HFFc6 (cell line): ENCODE measurements around the gene ALG2. TPM values are rescaled to one million over a fixed set of nuclear protein-coding genes. Genes with fewer than 3 reads are reported as not detected.

Source experiments
- DNase-seq: peaks from one replicate; pipeline ENCODE4 v3.0.0-alpha.2; 2018
- H3K27ac Mint-ChIP-seq: 2 replicates; pipeline ENCODE4 v1.8.0; 2020; ENCODE audit warnings: mild to moderate bottlenecking, mixed read lengths
- H3K27me3 Mint-ChIP-seq: 2 replicates; pipeline ENCODE4 v1.8.0; 2021; ENCODE audit warnings: mild to moderate bottlenecking, moderate library complexity, mixed read lengths; ENCODE audit not compliant: insufficient read depth
- H3K36me3 Mint-ChIP-seq: 2 replicates; pipeline ENCODE4 v1.8.0; 2021; ENCODE audit warnings: low read depth, mixed read lengths
- H3K4me1 Mint-ChIP-seq: 2 replicates; pipeline ENCODE4 v1.8.0; 2020; ENCODE audit warnings: low read depth, mixed read lengths
- H3K4me3 Mint-ChIP-seq: 2 replicates; pipeline ENCODE4 v1.8.0; 2020; ENCODE audit warnings: mild to moderate bottlenecking, moderate library complexity, mixed read lengths
- H3K9me3 Mint-ChIP-seq: 2 replicates; pipeline ENCODE4 v1.8.0; 2020; ENCODE audit warnings: mild to moderate bottlenecking, mixed read lengths
- total RNA-seq, 6 experiments: library from RNA; stranded (reverse); fragmentation: NEBNext Ultra II Directional; extraction: Animal tissue kit (Norgen Biotek cat#: 25700); gene quantifications; 2 replicates in 1 of 6; 3 replicates in 5 of 6; pipeline ENCODE4 v1.2.3, GENCODE V29; 2021
- TF ChIP-seq, protein P1 (sequence below): fragments of 200-600 bp; sonication (generic); IDR thresholded peaks from 2 replicates; pipeline ENCODE4 v1.5.0; 2021; ENCODE audit warnings: antibody characterized with exemption, mild to moderate bottlenecking

Gene ALG2
- total RNA-seq, 6 experiments from 2014 or later, result 30.4 to 42.2 (median 38.3) TPM

DNA sequence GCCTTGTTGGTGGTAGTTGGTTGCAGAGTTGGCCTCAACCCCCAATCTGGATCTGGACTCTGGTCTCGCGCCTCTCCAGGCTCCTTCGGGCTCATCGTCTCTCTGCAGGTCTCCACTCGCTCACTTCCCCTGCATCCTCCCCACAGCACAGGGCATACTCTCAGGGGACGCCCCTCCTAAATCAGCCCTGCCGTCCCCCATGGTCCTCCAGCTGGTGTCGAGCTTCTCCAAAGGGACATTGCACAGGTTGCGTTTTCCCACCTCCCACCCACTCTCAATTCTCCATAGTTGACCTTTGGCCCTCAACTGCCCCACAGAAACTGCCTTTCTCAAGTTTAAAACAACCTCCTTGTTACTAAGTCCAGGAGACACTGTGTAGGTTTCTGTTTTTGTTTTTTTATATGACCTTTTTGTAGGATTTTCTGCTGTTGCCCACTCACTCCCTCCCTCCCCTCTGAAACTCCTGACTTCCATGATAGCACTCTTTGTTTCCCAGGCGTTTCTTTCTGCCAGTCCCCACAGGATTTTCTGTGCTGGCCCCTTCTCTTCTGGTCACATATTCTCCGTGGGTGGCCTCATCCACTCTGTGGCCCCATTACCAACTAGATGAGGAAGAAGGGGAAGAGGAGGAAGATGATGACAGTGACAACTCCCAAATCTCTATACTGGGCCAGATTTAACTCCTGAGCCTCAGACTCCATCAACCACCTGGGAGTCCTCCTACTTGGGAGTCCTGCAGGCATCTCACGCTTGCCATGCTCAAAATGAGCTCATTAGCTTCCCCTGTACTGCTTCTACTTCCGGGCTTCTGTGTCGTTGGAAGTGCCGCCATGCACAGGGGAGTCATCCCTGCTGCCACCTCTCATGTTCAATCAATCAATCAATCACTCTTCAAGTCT is 50.3 kb downstream of the ALG2 start:
- Mint-ChIP-seq H3K27me3 (peaks cover 29% of the 10 kb centered on the region), H3K4me1 (peaks cover 10% of the 10 kb centered on the region), H3K4me3 (no peak overlapping the region), H3K9me3 (no peaks in the 10 kb centered on the region), H3K27ac (no peak overlapping the region), H3K36me3 (no peaks in the 10 kb centered on the region)
- TF ChIP-seq, protein P1, sequence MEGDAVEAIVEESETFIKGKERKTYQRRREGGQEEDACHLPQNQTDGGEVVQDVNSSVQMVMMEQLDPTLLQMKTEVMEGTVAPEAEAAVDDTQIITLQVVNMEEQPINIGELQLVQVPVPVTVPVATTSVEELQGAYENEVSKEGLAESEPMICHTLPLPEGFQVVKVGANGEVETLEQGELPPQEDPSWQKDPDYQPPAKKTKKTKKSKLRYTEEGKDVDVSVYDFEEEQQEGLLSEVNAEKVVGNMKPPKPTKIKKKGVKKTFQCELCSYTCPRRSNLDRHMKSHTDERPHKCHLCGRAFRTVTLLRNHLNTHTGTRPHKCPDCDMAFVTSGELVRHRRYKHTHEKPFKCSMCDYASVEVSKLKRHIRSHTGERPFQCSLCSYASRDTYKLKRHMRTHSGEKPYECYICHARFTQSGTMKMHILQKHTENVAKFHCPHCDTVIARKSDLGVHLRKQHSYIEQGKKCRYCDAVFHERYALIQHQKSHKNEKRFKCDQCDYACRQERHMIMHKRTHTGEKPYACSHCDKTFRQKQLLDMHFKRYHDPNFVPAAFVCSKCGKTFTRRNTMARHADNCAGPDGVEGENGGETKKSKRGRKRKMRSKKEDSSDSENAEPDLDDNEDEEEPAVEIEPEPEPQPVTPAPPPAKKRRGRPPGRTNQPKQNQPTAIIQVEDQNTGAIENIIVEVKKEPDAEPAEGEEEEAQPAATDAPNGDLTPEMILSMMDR, result no peak
- DNase-seq, result no peak

DNA sequence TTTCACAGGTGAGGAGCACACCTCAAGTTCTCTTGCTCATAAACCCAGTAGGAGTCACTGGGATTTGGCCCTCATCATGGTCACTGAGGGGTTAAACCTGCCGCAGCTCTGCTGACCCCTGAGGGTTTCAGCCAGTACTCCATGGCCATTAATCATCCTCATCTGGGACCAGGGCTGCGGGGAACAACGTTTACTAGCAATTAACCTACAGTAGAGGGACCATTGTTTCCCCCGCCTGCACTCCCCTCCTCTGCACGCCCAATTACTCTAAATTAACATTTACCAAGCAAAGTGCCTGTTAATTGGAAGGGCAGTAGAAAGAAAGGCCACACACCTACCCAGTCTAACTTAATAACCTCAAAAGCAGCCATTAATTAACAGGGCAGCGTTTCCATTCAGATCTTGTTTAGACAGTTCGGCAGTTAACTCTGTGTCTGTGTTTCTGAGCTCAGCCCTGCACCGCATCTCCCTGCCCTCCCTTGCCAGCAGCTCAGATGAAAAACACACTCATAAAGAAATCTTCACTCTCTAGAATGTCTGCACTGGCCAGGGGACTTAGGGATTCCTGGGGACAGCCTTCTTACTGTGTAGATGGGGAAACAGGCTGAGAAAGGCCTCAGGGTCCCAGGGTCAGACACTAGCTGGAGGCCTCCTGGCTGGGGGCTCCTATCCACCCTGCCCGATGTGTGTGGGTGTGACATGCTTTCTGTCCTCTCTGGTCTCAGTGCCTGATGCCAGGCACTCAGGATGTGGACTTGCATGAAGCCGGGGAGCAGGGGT is 51.6 kb downstream of the ALG2 start:
- no peak for DNase-seq
- peaks cover 34% of the 10 kb centered on the region for H3K27me3 Mint-ChIP-seq
- H3K4me3 Mint-ChIP-seq, result no peak overlapping the region
- peaks cover 7% of the 10 kb centered on the region for H3K4me1 Mint-ChIP-seq
- no peak overlapping the region for H3K27ac Mint-ChIP-seq
- TF ChIP-seq, protein P1, result 0 out of 2 replicates have a peak, but pooled peaks have one; percentile 30
- no peaks in the 10 kb centered on the region for H3K36me3 Mint-ChIP-seq
- no peaks in the 10 kb centered on the region for H3K9me3 Mint-ChIP-seq

DNA sequence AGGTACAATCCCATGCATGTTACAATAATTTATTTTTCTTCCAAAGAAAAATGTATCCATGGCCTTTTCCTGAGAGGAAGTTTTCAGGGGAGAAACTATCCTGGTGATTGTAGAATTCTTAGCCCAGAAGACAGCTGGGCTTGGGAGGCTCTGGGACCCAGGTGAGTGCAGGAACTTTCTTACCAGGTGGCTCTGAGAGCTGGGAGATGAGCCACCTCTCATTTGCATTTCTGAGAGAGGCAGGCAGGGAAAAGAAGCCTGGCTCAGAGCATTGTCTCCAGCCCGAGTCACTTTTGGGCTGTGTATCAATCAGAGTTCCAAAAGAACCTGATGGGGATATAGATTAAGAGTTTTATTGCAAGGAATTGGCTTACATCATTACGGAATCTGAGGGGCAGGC is 52.7 kb downstream of the ALG2 start:
- DNase-seq, result no peak
- H3K4me3 Mint-ChIP-seq, result no peak overlapping the region
- peaks cover 34% of the 10 kb centered on the region for H3K27me3 Mint-ChIP-seq
- H3K4me1 Mint-ChIP-seq, result peaks cover 7% of the 10 kb centered on the region
- TF ChIP-seq, protein P1, result no peak
- no peaks in the 10 kb centered on the region for H3K9me3 Mint-ChIP-seq
- no peak overlapping the region for H3K27ac Mint-ChIP-seq
- H3K36me3 Mint-ChIP-seq, result no peaks in the 10 kb centered on the region

DNA sequence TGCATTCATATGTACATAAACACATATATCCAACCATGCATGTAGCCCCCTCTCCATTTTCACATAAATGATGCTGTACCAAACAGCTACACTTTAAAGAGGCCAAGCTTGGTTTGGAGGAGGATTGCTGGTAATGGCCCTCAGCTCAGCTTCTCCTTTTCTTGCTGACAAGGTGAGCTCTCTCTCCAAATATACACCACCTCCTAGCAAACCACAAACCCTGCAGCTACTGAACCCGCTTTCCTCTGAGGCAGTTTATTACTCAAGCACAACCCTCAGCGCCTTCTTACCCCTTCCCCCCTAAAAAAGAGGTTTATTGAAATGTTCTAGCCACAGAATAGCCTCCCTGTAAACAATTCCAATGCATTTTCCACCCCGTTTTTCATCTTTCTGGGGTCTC is 54.0 kb downstream of the ALG2 start:
- Mint-ChIP-seq H3K4me3 (no peak overlapping the region), H3K27me3 (peaks cover 28% of the 10 kb centered on the region), H3K36me3 (no peaks in the 10 kb centered on the region), H3K9me3 (no peaks in the 10 kb centered on the region), H3K27ac (no peak overlapping the region), H3K4me1 (peaks cover 11% of the 10 kb centered on the region)
- DNase-seq, result no peak
- TF ChIP-seq, protein P1, result no peak

DNA sequence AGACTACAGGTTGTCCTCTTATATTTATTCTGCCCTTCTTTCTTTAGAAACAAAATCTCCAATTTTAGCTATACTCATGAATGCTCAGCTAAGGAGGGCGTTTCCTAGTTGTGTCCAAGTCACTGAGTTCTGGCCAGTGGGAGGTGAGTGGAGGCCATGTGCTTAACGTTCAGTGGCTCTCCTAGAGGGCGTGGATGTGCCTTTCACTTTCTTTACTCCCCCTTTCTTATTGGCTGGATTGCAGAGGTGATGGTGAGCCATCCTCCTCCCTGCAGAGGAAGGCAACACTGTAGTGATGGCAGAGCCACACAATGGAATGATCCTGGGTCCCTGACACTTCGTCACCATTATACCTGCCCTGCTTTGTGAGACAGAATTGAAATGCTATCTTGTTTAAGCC is 54.6 kb downstream of the ALG2 start:
- H3K9me3 Mint-ChIP-seq, result no peaks in the 10 kb centered on the region

More for the DNA sequence above, 54.6 kb downstream of the ALG2 start:
- Mint-ChIP-seq H3K36me3 (no peaks in the 10 kb centered on the region), H3K4me3 (no peak overlapping the region), H3K27me3 (peaks cover 27% of the 10 kb centered on the region), H3K4me1 (peaks cover 17% of the 10 kb centered on the region), H3K27ac (no peak overlapping the region)
- TF ChIP-seq, protein P1, result no peak
- DNase-seq, result no peak

Other genes starting within 250 kb of the ALG2 start
- gene TGFBR1, start 116.8 kb downstream of the ALG2 start, total RNA-seq, result 10 to 100 TPM; 28.8 to 39.1 (median 32.7) TPM
- 100 to 1,000 TPM; 234 to 281 (median 252) TPM for gene SEC61B, start 340 bp upstream of the ALG2 start, total RNA-seq